HepG2 (cell line): ENCODE measurements around the gene KDM3B. TPM values are rescaled to one million over a fixed set of nuclear protein-coding genes. Genes with fewer than 3 reads are reported as not detected.

ENCODE experiments used
- BORCS8-MEF2B ChIP-seq: sonication (generic); formaldehyde crosslinking; IDR thresholded peaks from 2 replicates; pipeline ENCODE4 v1.8.0; 2022; ENCODE audit warnings: mild to moderate bottlenecking, missing genetic modification reagents
- CBX5 ChIP-seq: sonication (generic); formaldehyde crosslinking; IDR thresholded peaks from 2 replicates; pipeline ENCODE4 v1.4.0; 2020; ENCODE audit warnings: missing genetic modification reagents, borderline replicate concordance
- DMAP1 ChIP-seq: IDR thresholded peaks from 2 replicates; pipeline ENCODE4 v1.6.1; 2016
- GATAD1 ChIP-seq: IDR thresholded peaks from 2 replicates; pipeline ENCODE4 v1.6.1; 2016; ENCODE audit warnings: missing genetic modification reagents, missing compliant biosample characterization
- HNRNPH1 ChIP-seq: fragments of 200-400 bp; formaldehyde crosslinking; optimal IDR thresholded peaks from 2 replicates; pipeline ENCODE3; 2017; ENCODE audit warnings: mild to moderate bottlenecking, low read depth, low read length
- IKZF4 ChIP-seq: sonication (generic); formaldehyde crosslinking; IDR thresholded peaks from 2 replicates; pipeline ENCODE4 v1.5.1; 2020; ENCODE audit warnings: borderline replicate concordance, mild to moderate bottlenecking, low read depth, missing genetic modification reagents; ENCODE audit errors: not compliant biosample characterization
- MED8 ChIP-seq: sonication (generic); formaldehyde crosslinking; IDR thresholded peaks from 2 replicates; pipeline ENCODE4 v1.8.1; 2023; ENCODE audit warnings: mild to moderate bottlenecking, missing genetic modification reagents; ENCODE audit not compliant: insufficient replicate concordance
- PITX1 ChIP-seq: sonication (generic); formaldehyde crosslinking; IDR thresholded peaks from 2 replicates; pipeline ENCODE4 v1.5.1; 2020; ENCODE audit warnings: mild to moderate bottlenecking, missing genetic modification reagents
- SOX13 ChIP-seq, 3 experiments: fragments of 450-650 bp in 1 of 3; sonication (generic) in 1 of 3; formaldehyde crosslinking in 1 of 3; IDR thresholded peaks in 2 of 3; conservative IDR thresholded peaks in 1 of 3; 2 replicates each; pipeline versions ENCODE4 v1.5.0 to v1.6.1; 2016 to 2020; ENCODE audit warnings: antibody characterized with exemption in 1 of 3, mild to moderate bottlenecking in 1 of 3, missing compliant biosample characterization in 1 of 3, missing genetic modification reagents in 1 of 3, moderate library complexity in 1 of 3
- THYN1 ChIP-seq: sonication (generic); formaldehyde crosslinking; IDR thresholded peaks from 2 replicates; pipeline ENCODE4 v1.8.1; 2023; ENCODE audit warnings: low read depth, mild to moderate bottlenecking, moderate library complexity, missing genetic modification reagents, borderline replicate concordance
- UBTF ChIP-seq: sonication (generic); formaldehyde crosslinking; IDR thresholded peaks from 2 replicates; pipeline ENCODE4 v1.4.0; 2020; ENCODE audit warnings: mild to moderate bottlenecking, missing genetic modification reagents
- WIZ ChIP-seq: sonication (generic); formaldehyde crosslinking; IDR thresholded peaks from 2 replicates; pipeline ENCODE4 v1.5.1; 2020; ENCODE audit warnings: mild to moderate bottlenecking, missing genetic modification reagents
- ZGPAT ChIP-seq: IDR thresholded peaks from 2 replicates; pipeline ENCODE4 v1.6.1; 2016; ENCODE audit warnings: mild to moderate bottlenecking
- ZNF343 ChIP-seq: sonication (generic); formaldehyde crosslinking; IDR thresholded peaks from 2 replicates; pipeline ENCODE4 v1.4.0; 2020; ENCODE audit warnings: mild to moderate bottlenecking, missing genetic modification reagents
- ZNF724P ChIP-seq: sonication (generic); formaldehyde crosslinking; IDR thresholded peaks from 2 replicates; pipeline ENCODE4 v1.8.0; 2022; ENCODE audit warnings: missing genetic modification reagents, borderline replicate concordance
- ZNF770 ChIP-seq: sonication (generic); formaldehyde crosslinking; IDR thresholded peaks from 2 replicates; pipeline ENCODE4 v1.5.0; 2020; ENCODE audit warnings: mild to moderate bottlenecking, missing genetic modification reagents
- ZNF772 ChIP-seq: sonication (generic); formaldehyde crosslinking; IDR thresholded peaks from 2 replicates; pipeline ENCODE4 v1.5.0; 2020; ENCODE audit warnings: mild to moderate bottlenecking, missing genetic modification reagents
- ZNF781 ChIP-seq: sonication (generic); formaldehyde crosslinking; IDR thresholded peaks from 2 replicates; pipeline ENCODE4 v1.5.1; 2020; ENCODE audit warnings: borderline replicate concordance, mild to moderate bottlenecking, missing genetic modification reagents; ENCODE audit errors: not compliant biosample characterization
- ZSCAN21 ChIP-seq: sonication (generic); formaldehyde crosslinking; IDR thresholded peaks from 2 replicates; pipeline ENCODE4 v1.8.0; 2022; ENCODE audit warnings: mild to moderate bottlenecking, missing genetic modification reagents, moderate library complexity, borderline replicate concordance
- polyA plus RNA-seq, 8 experiments: library from polyadenylated mRNA; depleted of rRNA in 3 of 8; stranded (reverse) in 7 of 8; unstranded in 1 of 8; fragments of >200 nt; fragmentation: Illumina TruSeq in 4 of 8; extraction: Trizol in 4 of 8; gene quantifications; 2 replicates each; pipeline versions ENCODE4 v1.2.1 to v1.2.3, GENCODE V29; 2011 to 2016; ENCODE audit warnings: low read depth in 4 of 8, missing spikeins in 1 of 8, mixed read lengths in 1 of 8; ENCODE audit not compliant: insufficient read depth in 1 of 8
- total RNA-seq, 5 experiments: library from RNA; depleted of rRNA; stranded (reverse); fragments of >200 nt; fragmentation: Illumina TruSeq; extraction: Trizol; gene quantifications; 2 replicates each; pipeline ENCODE4 v1.2.3, GENCODE V29; 2016; ENCODE audit warnings: low read depth in 1 of 5
- TF ChIP-seq, protein P1 (sequence below): sonication (generic); formaldehyde crosslinking; IDR thresholded peaks from 2 replicates; pipeline ENCODE4 v1.4.0; 2020; ENCODE audit warnings: missing genetic modification reagents

Gene KDM3B
- total and polyA plus RNA-seq, 2 of the 13 experiments (the other 11 are each of a cell fraction or from before 2014, with no cell fraction given) = 19.7 to 34.3 TPM

DNA sequence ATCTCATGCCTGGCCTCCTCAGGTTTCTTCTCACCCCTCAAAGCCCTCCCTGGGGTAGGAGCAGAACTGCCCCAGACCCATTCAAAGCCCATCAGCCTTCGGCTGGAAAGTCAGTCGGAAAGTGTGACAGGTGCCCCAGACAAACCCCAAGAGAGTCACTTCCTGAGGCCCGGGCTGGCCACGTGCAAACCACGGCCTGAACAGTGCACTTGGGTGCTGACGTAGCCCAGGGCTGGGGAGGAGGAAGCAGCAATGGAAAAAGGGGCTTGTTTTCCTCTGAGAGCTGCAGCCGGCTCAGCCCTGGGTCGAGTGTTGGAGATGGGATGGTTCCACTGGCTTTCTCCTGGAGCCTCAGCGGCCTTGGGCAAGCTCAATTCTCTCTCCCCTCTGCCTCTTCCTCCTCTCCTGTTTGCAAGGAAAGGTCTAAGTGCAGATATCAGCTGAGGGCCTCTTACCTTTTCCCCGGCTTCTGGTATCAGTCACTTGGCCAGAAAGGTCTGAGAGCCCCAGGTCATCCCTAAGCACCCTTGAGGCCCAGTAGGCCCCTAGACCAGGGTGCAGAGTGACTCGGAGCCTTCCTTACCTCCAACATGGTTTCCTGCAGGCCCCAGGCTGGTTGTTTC, 106.9 kb downstream of the KDM3B start (continued):
- TF ChIP-seq ZNF781 (CRISPR knock-in tag) (peak; percentile 59), MED8 (CRISPR knock-in tag) (no peak), HNRNPH1 (no peak), PITX1 (CRISPR knock-in tag) (peak; percentile 38; the same call in 1 of the 2 replicates), ZNF343 (peak; percentile 50; the same call in 1 of the 2 replicates), IKZF4 (no peak), WIZ (CRISPR knock-in tag) (no peak; the same call in 1 of the 2 replicates), CBX5 (CRISPR knock-in tag) (peak; percentile 51; the same call in 1 of the 2 replicates), ZNF770 (CRISPR knock-in tag) (0 out of 2 replicates have a peak, but pooled peaks have one; percentile 30), ZNF772 (peak; percentile 76), ZNF724P (peak; percentile 41; the same call in 1 of the 2 replicates), BORCS8-MEF2B (CRISPR knock-in tag) (peak; percentile 71; the same call in 1 of the 2 replicates), SOX13 (IDR thresholded peaks at IDR 0.05) (no peak), SOX13 (CRISPR knock-in tag; conservative IDR thresholded peaks at IDR 0.05 in 1 of 2, IDR thresholded peaks at IDR 0.05 in 1 of 2) (no peak), THYN1 (CRISPR knock-in tag) (no peak), GATAD1 (CRISPR knock-in tag) (0 out of 2 replicates have a peak, but pooled peaks have one; percentile 38), ZSCAN21 (CRISPR knock-in tag) (peak; percentile 69; the same call in 1 of the 2 replicates), DMAP1 (CRISPR knock-in tag) (no peak), UBTF (no peak; the same call in 1 of the 2 replicates), ZGPAT (CRISPR knock-in tag) (peak; percentile 51; the same call in 1 of the 2 replicates)
- TF ChIP-seq, protein P1, sequence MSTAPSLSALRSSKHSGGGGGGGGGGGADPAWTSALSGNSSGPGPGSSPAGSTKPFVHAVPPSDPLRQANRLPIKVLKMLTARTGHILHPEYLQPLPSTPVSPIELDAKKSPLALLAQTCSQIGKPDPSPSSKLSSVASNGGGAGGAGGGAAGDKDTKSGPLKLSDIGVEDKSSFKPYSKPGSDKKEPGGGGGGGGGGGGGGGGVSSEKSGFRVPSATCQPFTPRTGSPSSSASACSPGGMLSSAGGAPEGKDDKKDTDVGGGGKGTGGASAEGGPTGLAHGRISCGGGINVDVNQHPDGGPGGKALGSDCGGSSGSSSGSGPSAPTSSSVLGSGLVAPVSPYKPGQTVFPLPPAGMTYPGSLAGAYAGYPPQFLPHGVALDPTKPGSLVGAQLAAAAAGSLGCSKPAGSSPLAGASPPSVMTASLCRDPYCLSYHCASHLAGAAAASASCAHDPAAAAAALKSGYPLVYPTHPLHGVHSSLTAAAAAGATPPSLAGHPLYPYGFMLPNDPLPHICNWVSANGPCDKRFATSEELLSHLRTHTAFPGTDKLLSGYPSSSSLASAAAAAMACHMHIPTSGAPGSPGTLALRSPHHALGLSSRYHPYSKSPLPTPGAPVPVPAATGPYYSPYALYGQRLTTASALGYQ (CRISPR knock-in tag) = peak; percentile 32; the same call in 1 of the 2 replicates
